SK-N-SH treated with all-trans-retinoic acid at 6 μM for 48 hours (cell line): Measurements from ENCODE around the gene POU2F3.

Source experiments
- ATAC-seq: fragments of 200-7000 bp; cut with Tn5 transposase; 3 replicates; pipeline ENCODE4 v1.9.1; 2020; ENCODE audit warnings: mild to moderate bottlenecking, moderate library complexity
- ARNTL ChIP-seq: fragments of 450-650 bp; formaldehyde crosslinking; IDR thresholded peaks from 2 replicates; pipeline ENCODE4 v1.5.0; 2020; ENCODE audit warnings: low read depth, mild to moderate bottlenecking, moderate library complexity, borderline replicate concordance
- BACH2 ChIP-seq: fragments of 250-450 bp; sonication (Bioruptor Pico); IDR thresholded peaks from 2 replicates; pipeline ENCODE4 v1.9.0; 2021; ENCODE audit warnings: mild to moderate bottlenecking, borderline replicate concordance
- CREB5 ChIP-seq: fragments of 250-450 bp; sonication (Bioruptor Pico); IDR thresholded peaks from 2 replicates; pipeline ENCODE4 v1.5.1; 2020; ENCODE audit warnings: low read depth, mild to moderate bottlenecking, moderate library complexity
- CSDC2 ChIP-seq: fragments of 250-450 bp; sonication (Bioruptor Pico); IDR thresholded peaks from 2 replicates; pipeline ENCODE4 v1.5.0; 2020; ENCODE audit warnings: mild to moderate bottlenecking, moderate library complexity
- CSRNP3 ChIP-seq: fragments of 250-450 bp; sonication (Bioruptor Pico); IDR thresholded peaks from 2 replicates; pipeline ENCODE4 v1.5.1; 2021; ENCODE audit warnings: mild to moderate bottlenecking, moderate library complexity
- GLIS3 ChIP-seq: fragments of 250-450 bp; sonication (Bioruptor Pico); IDR thresholded peaks from 2 replicates; pipeline ENCODE4 v1.5.0; 2020; ENCODE audit warnings: mild to moderate bottlenecking, moderate library complexity
- ISL1 ChIP-seq: fragments of 250-450 bp; sonication (Bioruptor Pico); IDR thresholded peaks from 2 replicates; pipeline ENCODE4 v2.1.2; 2022; ENCODE audit warnings: mild to moderate bottlenecking, moderate library complexity
- OSR1 ChIP-seq: fragments of 250-450 bp; sonication (Bioruptor Pico); IDR thresholded peaks from 2 replicates; pipeline ENCODE4 v1.8.0; 2022; ENCODE audit warnings: moderate library complexity, mild to moderate bottlenecking, inconsistent platforms
- PATZ1 ChIP-seq: fragments of 250-450 bp; sonication (Bioruptor Pico); IDR thresholded peaks from 2 replicates; pipeline ENCODE4 v1.8.0; 2020; ENCODE audit warnings: mild to moderate bottlenecking, moderate library complexity, borderline replicate concordance
- POU6F1 ChIP-seq: fragments of 250-450 bp; sonication (Bioruptor Pico); IDR thresholded peaks from 2 replicates; pipeline ENCODE4 v1.8.0; 2021; ENCODE audit warnings: low read depth, mild to moderate bottlenecking, moderate library complexity, borderline replicate concordance
- PPARA ChIP-seq: fragments of 250-450 bp; sonication (Bioruptor Pico); IDR thresholded peaks from 2 replicates; pipeline ENCODE4 v1.5.0; 2020; ENCODE audit warnings: mild to moderate bottlenecking, borderline replicate concordance
- RARB ChIP-seq: fragments of 250-450 bp; sonication (Bioruptor Pico); IDR thresholded peaks from 2 replicates; pipeline ENCODE4 v1.8.0; 2021; ENCODE audit warnings: mild to moderate bottlenecking, moderate library complexity
- TCF4 ChIP-seq: fragments of 250-450 bp; sonication (Bioruptor Pico); IDR thresholded peaks from 2 replicates; pipeline ENCODE4 v1.8.0; 2021; ENCODE audit warnings: mild to moderate bottlenecking, moderate library complexity, borderline replicate concordance
- TOX ChIP-seq: fragments of 250-450 bp; sonication (Bioruptor Pico); IDR thresholded peaks from 2 replicates; pipeline ENCODE4 v1.8.0; 2021; ENCODE audit warnings: mild to moderate bottlenecking, moderate library complexity, borderline replicate concordance
- TSHZ2 ChIP-seq: fragments of 250-450 bp; sonication (Bioruptor Pico); IDR thresholded peaks from 2 replicates; pipeline ENCODE4 v1.5.0; 2020; ENCODE audit warnings: mild to moderate bottlenecking, moderate library complexity
- ZC3H10 ChIP-seq: fragments of 250-450 bp; sonication (Bioruptor Pico); IDR thresholded peaks from 2 replicates; pipeline ENCODE4 v1.5.1; 2021; ENCODE audit warnings: mild to moderate bottlenecking, moderate library complexity
- ZFP3 ChIP-seq: fragments of 250-450 bp; sonication (Bioruptor Pico); IDR thresholded peaks from 2 replicates; pipeline ENCODE4 v1.5.0; 2020; ENCODE audit warnings: mild to moderate bottlenecking, moderate library complexity
- ZFP30 ChIP-seq: fragments of 450-650 bp; formaldehyde crosslinking; IDR thresholded peaks from 2 replicates; pipeline ENCODE4 v1.5.0; 2022; ENCODE audit warnings: mild to moderate bottlenecking, moderate library complexity
- ZNF565 ChIP-seq: fragments of 450-650 bp; formaldehyde crosslinking; conservative IDR thresholded peaks from 2 replicates; pipeline ENCODE4 v1.5.0; 2020; ENCODE audit warnings: low read depth, mild to moderate bottlenecking, moderate library complexity
- ZNF70 ChIP-seq: fragments of 450-650 bp; formaldehyde crosslinking; IDR thresholded peaks from 2 replicates; pipeline ENCODE4 v1.5.0; 2020; ENCODE audit warnings: mild to moderate bottlenecking, moderate library complexity
- ZNF8 ChIP-seq: fragments of 450-650 bp; formaldehyde crosslinking; IDR thresholded peaks from 2 replicates; pipeline ENCODE4 v1.5.0; 2020; ENCODE audit warnings: mild to moderate bottlenecking, moderate library complexity

POU2F3 gene

GRCh38 chr11:120308081-120308480 lies 68.1 kb downstream of the POU2F3 start:
- TF ChIP-seq POU6F1 (no peak), PATZ1 (CRISPR knock-in tag) (no peak), RARB (CRISPR knock-in tag) (no peak), ZNF8 (no peak), ZFP3 (CRISPR knock-in tag) (no peak), BACH2 (no peak), OSR1 (CRISPR knock-in tag) (no peak), ZNF70 (CRISPR knock-in tag) (no peak), ISL1 (CRISPR knock-in tag) (no peak), GLIS3 (CRISPR knock-in tag) (no peak), TCF4 (CRISPR knock-in tag) (no peak), ZNF565 (CRISPR knock-in tag) (no peak), CSRNP3 (CRISPR knock-in tag) (no peak), ZC3H10 (no peak), PPARA (CRISPR knock-in tag) (no peak), TOX (CRISPR knock-in tag) (no peak), TSHZ2 (CRISPR knock-in tag) (no peak), ZFP30 (no peak), CREB5 (CRISPR knock-in tag) (no peak)
- no peak for ATAC-seq

- no peak for ATAC-seq
- TF ChIP-seq ZNF8: no peak
- no peak for TF ChIP-seq GLIS3 (CRISPR knock-in tag)
- no peak for TF ChIP-seq CSDC2 (CRISPR knock-in tag)
- no peak for TF ChIP-seq TCF4 (CRISPR knock-in tag)
- no peak for TF ChIP-seq ZNF70 (CRISPR knock-in tag)
- TF ChIP-seq POU6F1: no peak
- TF ChIP-seq PATZ1 (CRISPR knock-in tag): no peak
- no peak for TF ChIP-seq ARNTL (CRISPR knock-in tag)
- TF ChIP-seq OSR1 (CRISPR knock-in tag): no peak
- TF ChIP-seq TSHZ2 (CRISPR knock-in tag): no peak
- no peak for TF ChIP-seq CSRNP3 (CRISPR knock-in tag)
These were observed 70.9 kb downstream of the POU2F3 start for GRCh38 chr11:120310870-120311269.
